Thyroid gland (tissue), 4 donors: ENCODE measurements around the gene RPS21. TPM values are rescaled to one million over a fixed set of nuclear protein-coding genes. Genes with fewer than 3 reads are reported as not detected.

ENCODE experiments used
- DNase-seq, 2 donors: peaks; one replicate each; pipeline ENCODE4 v3.0.0-alpha.2; 2019
- H3K27ac ChIP-seq, 3 donors: fragments of 200-600 bp; sonication (generic); 1 replicate in 2 of 3; 2 replicates in 1 of 3; pipeline ENCODE4 v1.5.1; 2016 to 2019; ENCODE audit warnings: mild to moderate bottlenecking in 1 of 3, moderate library complexity in 1 of 3
- H3K27me3 ChIP-seq: fragments of 200-600 bp; sonication (generic); one replicate; pipeline ENCODE4 v1.5.1; 2019
- H3K36me3 ChIP-seq, 2 donors: fragments of 200-600 bp; sonication (generic); one replicate each; pipeline ENCODE4 v1.5.1; 2016 to 2019
- H3K4me1 ChIP-seq, 2 donors: fragments of 200-600 bp; sonication (generic); one replicate each; pipeline ENCODE4 v1.5.1; 2017 to 2019
- H3K4me3 ChIP-seq, 3 donors: fragments of 200-600 bp; sonication (generic); replicated peaks in 1 of 3; 1 replicate in 2 of 3; 2 replicates in 1 of 3; pipeline ENCODE4 v1.5.1; 2016; ENCODE audit warnings: mild to moderate bottlenecking in 1 of 3
- H3K9me3 ChIP-seq: fragments of 200-600 bp; sonication (generic); one replicate; pipeline ENCODE4 v1.5.1; 2017
- POLR2A ChIP-seq, 2 donors: fragments of 450-650 bp; IDR thresholded peaks; one replicate each; pipeline ENCODE4 v1.6.1; 2017; ENCODE audit warnings: antibody characterized with exemption in 2 of 2, mild to moderate bottlenecking in 2 of 2, moderate library complexity in 1 of 2
- WGBS, 2 donors: methylation state at CpG; one replicate each; pipeline ENCODE4 v1.1.5; 2017; 5-methylcytosine and 5-hydroxymethylcytosine counted together
- intact Hi-C: fragments of 100-400 bp; cut with DNase I; formaldehyde crosslinking; loops from one replicate; pipeline ENCODE4 v1.15.1; 2023
- total RNA-seq, 4 donors: library from RNA; depleted of rRNA; stranded (reverse); fragments of >200 nt; gene quantifications; one replicate each; pipeline ENCODE4 v1.2.3, GENCODE V29; 2016
- TF ChIP-seq, protein P1 (sequence below), 6 experiments: fragments of 200-600 bp in 3 of 6; fragments of 450-650 bp in 3 of 6; sonication (generic) in 3 of 6; IDR thresholded peaks; one replicate each; pipeline ENCODE4 v1.5.1; 2016 to 2019; ENCODE audit warnings: antibody characterized with exemption in 6 of 6, mild to moderate bottlenecking in 2 of 6, inconsistent platforms in 1 of 6, moderate library complexity in 1 of 6

Gene RPS21
- total RNA-seq, 4 donors from 2014 or later, result 1,818 to 3,649 (median 2,349) TPM

GRCh38 chr20:62403331-62403730, 16.4 kb downstream of the RPS21 start:
- H3K36me3 ChIP-seq, result no peaks in the 10 kb centered on the region
- WGBS, 2 donors, result 89 to 91% methylated on average over 13 of the region's 13 CpGs
- no peak for DNase-seq
- no peak for TF ChIP-seq POLR2A (IDR thresholded peaks at IDR 0.05)
- TF ChIP-seq, protein P1, sequence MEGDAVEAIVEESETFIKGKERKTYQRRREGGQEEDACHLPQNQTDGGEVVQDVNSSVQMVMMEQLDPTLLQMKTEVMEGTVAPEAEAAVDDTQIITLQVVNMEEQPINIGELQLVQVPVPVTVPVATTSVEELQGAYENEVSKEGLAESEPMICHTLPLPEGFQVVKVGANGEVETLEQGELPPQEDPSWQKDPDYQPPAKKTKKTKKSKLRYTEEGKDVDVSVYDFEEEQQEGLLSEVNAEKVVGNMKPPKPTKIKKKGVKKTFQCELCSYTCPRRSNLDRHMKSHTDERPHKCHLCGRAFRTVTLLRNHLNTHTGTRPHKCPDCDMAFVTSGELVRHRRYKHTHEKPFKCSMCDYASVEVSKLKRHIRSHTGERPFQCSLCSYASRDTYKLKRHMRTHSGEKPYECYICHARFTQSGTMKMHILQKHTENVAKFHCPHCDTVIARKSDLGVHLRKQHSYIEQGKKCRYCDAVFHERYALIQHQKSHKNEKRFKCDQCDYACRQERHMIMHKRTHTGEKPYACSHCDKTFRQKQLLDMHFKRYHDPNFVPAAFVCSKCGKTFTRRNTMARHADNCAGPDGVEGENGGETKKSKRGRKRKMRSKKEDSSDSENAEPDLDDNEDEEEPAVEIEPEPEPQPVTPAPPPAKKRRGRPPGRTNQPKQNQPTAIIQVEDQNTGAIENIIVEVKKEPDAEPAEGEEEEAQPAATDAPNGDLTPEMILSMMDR (IDR thresholded peaks at IDR 0.05), result no peak
- no peak overlapping the region for H3K4me3 ChIP-seq
- H3K9me3 ChIP-seq, result no peaks in the 10 kb centered on the region
- H3K4me1 ChIP-seq, result peaks cover 18 to 24% of the 10 kb centered on the region in 2 donors
- intact Hi-C loops, result no loop called here
- no peak overlapping the region for H3K27ac ChIP-seq
- H3K27me3 ChIP-seq, result no peaks in the 10 kb centered on the region

DNA sequence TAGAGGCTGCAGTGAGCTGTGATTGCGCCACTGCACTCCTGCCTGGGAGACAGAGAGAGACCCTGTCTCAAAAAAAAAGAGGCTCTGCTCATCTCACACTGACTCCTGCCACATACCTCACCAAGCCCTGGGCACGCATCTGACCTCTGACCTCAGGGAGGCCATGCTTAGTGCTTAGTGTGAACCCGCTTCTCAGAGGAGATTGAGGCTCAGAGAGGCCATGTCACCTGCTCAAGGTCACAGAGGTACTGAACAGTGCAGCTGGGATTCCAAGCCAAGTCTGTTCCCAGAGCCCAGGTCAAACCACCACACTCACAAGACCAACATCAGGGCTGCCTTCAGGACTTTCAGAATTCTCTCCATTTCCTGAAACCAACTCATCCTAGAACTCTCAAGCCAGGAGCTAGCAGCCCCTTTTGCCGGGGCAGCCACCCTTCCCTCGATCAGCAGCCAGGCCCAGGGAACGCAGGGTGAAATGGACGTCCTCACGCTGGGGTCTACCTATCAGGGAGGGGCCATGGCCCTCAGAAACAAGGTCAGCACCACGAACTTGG, 17.3 kb downstream of the RPS21 start:
- WGBS, 2 donors, result 89 to 93% methylated on average over 7 to 9 of the region's 9 CpGs
- DNase-seq, result no peak
- TF ChIP-seq POLR2A (IDR thresholded peaks at IDR 0.05), result no peak
- TF ChIP-seq, protein P1 (IDR thresholded peaks at IDR 0.05), result no peak
- Histone ChIP-seq H3K36me3 (no peaks in the 10 kb centered on the region), H3K27ac (no peak overlapping the region), H3K9me3 (no peaks in the 10 kb centered on the region), H3K27me3 (no peaks in the 10 kb centered on the region), H3K4me3 (no peak overlapping the region), H3K4me1 (peaks cover 20 to 31% of the 10 kb centered on the region in 2 donors)
- intact Hi-C loops, result no loop called here

GRCh38 chr20:62404761-62405107, 17.8 kb downstream of the RPS21 start:
- H3K36me3 ChIP-seq, result no peaks in the 10 kb centered on the region
- H3K27ac ChIP-seq, result no peak overlapping the region
- no peak for DNase-seq
- 94 to 100% methylated on average over 2 to 7 of the region's 12 CpGs for WGBS, 2 donors
- no peak overlapping the region for H3K4me3 ChIP-seq
- H3K9me3 ChIP-seq, result no peaks in the 10 kb centered on the region
- H3K27me3 ChIP-seq, result no peaks in the 10 kb centered on the region
- no peak for TF ChIP-seq POLR2A (IDR thresholded peaks at IDR 0.05)
- TF ChIP-seq, protein P1 (IDR thresholded peaks at IDR 0.05), result no peak
- intact Hi-C loops, result loop anchor here (5.0 kb wide), 1 partner anchor 167 kb away; the partner anchor contains the start of gene OSBPL2
- H3K4me1 ChIP-seq, result peaks cover 26 to 37% of the 10 kb centered on the region in 2 donors

DNA sequence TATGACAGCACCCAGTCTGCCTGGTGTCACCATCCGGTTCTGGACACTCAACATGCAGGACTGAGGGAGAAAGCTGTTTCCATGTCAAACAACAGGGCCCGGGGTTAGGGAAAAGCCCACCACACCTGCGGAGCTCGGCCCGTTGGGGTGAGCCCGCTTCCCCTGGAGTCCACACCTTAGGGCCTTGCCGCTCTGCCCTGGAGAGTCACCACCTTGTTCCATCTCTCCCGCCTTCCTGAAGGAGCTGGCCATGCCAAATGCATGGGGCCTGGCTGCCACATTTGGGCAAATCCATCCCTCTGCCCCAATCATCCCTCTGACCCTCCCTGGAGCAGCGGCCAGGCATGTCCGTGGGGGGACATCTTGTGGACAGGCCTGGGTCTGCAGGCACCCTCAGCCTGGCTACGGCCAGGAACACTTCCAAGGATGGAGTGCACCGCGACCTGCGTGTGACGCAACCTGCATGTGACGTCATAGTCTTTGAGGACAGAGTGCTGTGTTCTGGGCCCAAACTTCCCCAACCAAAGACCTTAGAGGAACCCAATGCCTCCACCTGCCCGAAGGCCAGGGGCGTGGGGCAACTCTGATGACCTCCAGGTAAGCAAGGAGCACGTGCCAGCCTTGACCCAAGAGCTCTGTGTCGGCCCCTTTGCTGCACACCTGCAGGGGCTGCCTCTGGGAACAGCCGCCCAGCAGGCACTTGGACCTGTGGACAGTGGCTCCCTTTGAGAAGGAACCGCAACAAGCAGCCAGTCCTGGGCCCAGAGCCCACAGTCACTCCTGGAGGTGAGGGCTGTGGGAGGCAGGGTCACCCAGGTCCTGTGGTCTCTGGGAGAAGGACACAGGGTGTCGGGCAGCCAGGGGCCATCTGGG, 18.4 kb downstream of the RPS21 start:
- WGBS, 2 donors, result 68 to 71% methylated on average over 10 to 13 of the region's 23 CpGs
- intact Hi-C loops, result loop anchor here (5.0 kb wide), 1 partner anchor 168 kb away; the partner anchor contains the start of gene OSBPL2

More for the DNA sequence above, 18.4 kb downstream of the RPS21 start:
- no peak for TF ChIP-seq POLR2A (IDR thresholded peaks at IDR 0.05)
- TF ChIP-seq, protein P1 (IDR thresholded peaks at IDR 0.05), result peak in 5 of 6 experiments; percentile 48 to 66 (median 59)
- DNase-seq, result peak; percentile 51 to 69
- Histone ChIP-seq H3K4me3 (no peak overlapping the region), H3K36me3 (no peaks in the 10 kb centered on the region), H3K27ac (no peak overlapping the region), H3K27me3 (no peaks in the 10 kb centered on the region), H3K9me3 (no peaks in the 10 kb centered on the region), H3K4me1 (peaks cover 32 to 43% of the 10 kb centered on the region in 2 donors)
